ENCODE measurements around the gene SCRN3.
"Not testable (repeated sequence)": the region's sequence is repeated elsewhere in the genome, so short reads cannot be mapped to it uniquely, and the experiment has no call there.

The SCRN3 gene

GRCh38 chr2:174395284-174395968, at the start of gene SCRN3:
Gene SCRN3 (plus strand): TSS chr2:174395730. CDS start chr2:174398284, 2,554 bp downstream.
- DNase-seq, result no peak

GRCh38 chr2:174350018-174350417, 45.5 kb upstream of the SCRN3 start:
- no peak for DNase-seq

- no peak for DNase-seq
Measured at GRCh38 chr2:174350593-174351181, 44.8 kb upstream of the SCRN3 start.

GRCh38 chr2:174353004-174353403, 42.5 kb upstream of the SCRN3 start:
- DNase-seq, result no peak

GRCh38 chr2:174356347-174356746, 39.2 kb upstream of the SCRN3 start:
- DNase-seq, result no peak

GRCh38 chr2:174359663-174360062, 35.9 kb upstream of the SCRN3 start:
- not testable (repeated sequence) for DNase-seq

- DNase-seq, result no peak
Measured at GRCh38 chr2:174362949-174363348, 32.6 kb upstream of the SCRN3 start.

GRCh38 chr2:174363492-174364225, 31.9 kb upstream of the SCRN3 start:
- DNase-seq, result not testable (repeated sequence)

GRCh38 chr2:174364628-174365027, 30.9 kb upstream of the SCRN3 start:
- no peak for DNase-seq

- no peak for DNase-seq
Measured at GRCh38 chr2:174365571-174365970, 30.0 kb upstream of the SCRN3 start.

GRCh38 chr2:174368691-174369090, 26.8 kb upstream of the SCRN3 start:
- DNase-seq, result no peak

- DNase-seq, result no peak
Measured at GRCh38 chr2:174376967-174377366, 18.6 kb upstream of the SCRN3 start.

GRCh38 chr2:174383796-174384195, 11.7 kb upstream of the SCRN3 start:
- DNase-seq, result no peak

- DNase-seq, result no peak
Measured at GRCh38 chr2:174385201-174385600, 10.3 kb upstream of the SCRN3 start.

- not testable (repeated sequence) for DNase-seq
Measured at GRCh38 chr2:174388706-174389105, 6.8 kb upstream of the SCRN3 start.

GRCh38 chr2:174389542-174389941, 6.0 kb upstream of the SCRN3 start:
- no peak for DNase-seq

- DNase-seq, result not testable (repeated sequence)
Measured at GRCh38 chr2:174390303-174390702, 5.2 kb upstream of the SCRN3 start.

GRCh38 chr2:174392706-174393105, 2.8 kb upstream of the SCRN3 start:
- no peak for DNase-seq

GRCh38 chr2:174395969-174396630, 570 bp downstream of the SCRN3 start:
- DNase-seq, result no peak

- no peak for DNase-seq
Measured at GRCh38 chr2:174397773-174398172, 2.2 kb downstream of the SCRN3 start.

- DNase-seq, result no peak
Measured at GRCh38 chr2:174399171-174399570, 3.6 kb downstream of the SCRN3 start.

- DNase-seq, result no peak
Measured at GRCh38 chr2:174400853-174401252, 5.3 kb downstream of the SCRN3 start.

- DNase-seq, result no peak
Measured at GRCh38 chr2:174403628-174404027, 8.1 kb downstream of the SCRN3 start.

- not testable (repeated sequence) for DNase-seq
Measured at GRCh38 chr2:174410039-174410438, 14.5 kb downstream of the SCRN3 start.

Data from NCI-H1048 (cell line).